ENCODE results near the gene ZNF630.

DNA sequence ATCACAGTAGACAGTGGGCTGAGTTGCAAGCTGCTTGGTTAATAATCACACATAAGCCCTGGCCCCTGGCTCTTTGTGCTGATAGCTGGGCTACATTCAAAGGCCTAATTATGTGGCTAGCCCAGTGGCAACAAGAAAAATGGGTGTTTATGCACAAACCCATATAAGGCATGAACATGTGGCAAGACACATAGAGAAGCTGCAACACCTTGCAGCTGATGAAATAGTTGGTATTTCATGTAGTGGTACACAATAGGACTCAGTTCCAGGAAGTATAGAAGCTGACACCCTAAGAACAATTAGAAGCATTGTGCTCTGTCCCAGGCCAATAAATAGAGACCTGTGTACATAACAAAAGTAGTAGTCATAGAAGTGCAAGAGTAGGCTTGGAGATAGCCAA is 14.6 kb upstream of the ZNF630 start:
- TF ChIP-seq EZH2phosphoT487 (IDR thresholded peaks at IDR 0.05; ENCODE audit: insufficient read depth, low read depth) (no peak), EZH2 (IDR thresholded peaks at IDR 0.05; ENCODE audit: insufficient read depth, poor library complexity, severe bottlenecking) (no peak)
